PC-3 (cell line): ENCODE results near the gene TAB3. TPM values are rescaled to one million over a fixed set of nuclear protein-coding genes. Genes with fewer than 3 reads are reported as not detected.

Source experiments
- ATAC-seq: fragments of 200-7000 bp; cut with Tn5 transposase; 2 replicates; pipeline ENCODE4 v1.9.1; 2020; ENCODE audit warnings: mild to moderate bottlenecking, moderate library complexity
- BruUV-seq: library from RNA; stranded (reverse); fragments of 400-500 nt; replicated peaks from 2 replicates; lab custom pipeline; 2021; lab: Mats Ljungman, UMichigan
- CTCF ChIA-PET: fragments of 300-600 bp; sonication (Branson Sonifier 250); formaldehyde crosslinking; loops from one replicate; lab custom pipeline; 2022; ENCODE audit warnings: antibody characterized with exemption; lab: Charles Lee
- POLR2A ChIA-PET: fragments of 300-600 bp; sonication (Branson Sonifier 250); formaldehyde crosslinking; loops from one replicate; lab custom pipeline; 2022; ENCODE audit warnings: antibody characterized with exemption; ENCODE audit not compliant: unreplicated experiment; lab: Charles Lee
- DNase-seq: peaks from one replicate; pipeline ENCODE4 v3.0.0-alpha.2; 2015
- H2AFZ ChIP-seq: fragments of 300-600 bp; sonication (generic); 2 replicates; pipeline ENCODE4 v1.6.0; 2016; ENCODE audit warnings: antibody characterized with exemption, low read length
- H3F3A ChIP-seq: fragments of 300-600 bp; sonication (generic); one replicate; pipeline ENCODE4 v1.6.0; 2017; ENCODE audit warnings: antibody characterized with exemption, low read length, control low read depth, mild to moderate bottlenecking; ENCODE audit not compliant: unreplicated experiment
- H3K27ac ChIP-seq: fragments of 300-600 bp; sonication (generic); 2 replicates; pipeline ENCODE4 v1.5.1; 2016; ENCODE audit warnings: mild to moderate bottlenecking, low read length
- H3K27me3 ChIP-seq: fragments of 300-600 bp; sonication (generic); 2 replicates; pipeline ENCODE4 v1.6.1; 2016; ENCODE audit warnings: low read length, mixed read lengths
- H3K36me3 ChIP-seq: fragments of 300-600 bp; sonication (generic); 2 replicates; pipeline ENCODE4 v1.6.1; 2016; ENCODE audit warnings: low read depth, mixed run types, low read length, mixed read lengths
- H3K4me1 ChIP-seq: fragments of 300-600 bp; sonication (generic); 2 replicates; pipeline ENCODE4 v1.5.1; 2016; ENCODE audit warnings: low read length; ENCODE audit not compliant: insufficient read depth
- H3K4me2 ChIP-seq: fragments of 300-600 bp; sonication (generic); 2 replicates; pipeline ENCODE4 v1.6.0; 2016; ENCODE audit warnings: low read length
- H3K4me3 ChIP-seq: fragments of 300-600 bp; sonication (generic); 2 replicates; pipeline ENCODE4 v1.5.1; 2016; ENCODE audit warnings: mild to moderate bottlenecking, low read length, mixed read lengths
- H3K79me2 ChIP-seq: fragments of 300-600 bp; sonication (generic); 2 replicates; pipeline ENCODE4 v1.6.1; 2017; ENCODE audit warnings: low read length, mixed read lengths
- H3K9ac ChIP-seq: fragments of 300-600 bp; sonication (generic); 2 replicates; pipeline ENCODE4 v1.6.0; 2016; ENCODE audit warnings: mild to moderate bottlenecking, low read length
- H3K9me2 ChIP-seq: fragments of 300-600 bp; sonication (generic); replicated peaks from 2 replicates; pipeline ENCODE4 v1.6.1; 2016; ENCODE audit warnings: mixed run types, low read length, mixed read lengths
- H3K9me3 ChIP-seq: fragments of 300-600 bp; sonication (generic); 2 replicates; pipeline ENCODE4 v1.6.1; 2016; ENCODE audit warnings: low read length, mixed read lengths
- H4K20me1 ChIP-seq: fragments of 300-600 bp; sonication (generic); 2 replicates; pipeline ENCODE4 v1.6.1; 2016; ENCODE audit warnings: low read length, mixed read lengths
- CTCF ChIP-seq: fragments of 300-600 bp; sonication (generic); conservative IDR thresholded peaks from 2 replicates; pipeline ENCODE4 v1.5.1; 2017; ENCODE audit warnings: antibody characterized with exemption, low read depth, mild to moderate bottlenecking, low read length
- EZH2 ChIP-seq: fragments of 300-600 bp; sonication (generic); IDR thresholded peaks from one replicate; pipeline ENCODE4 v1.6.1; 2017; ENCODE audit warnings: antibody characterized with exemption, mild to moderate bottlenecking, low read length; ENCODE audit not compliant: unreplicated experiment
- EZH2phosphoT487 ChIP-seq: fragments of 300-600 bp; sonication (generic); IDR thresholded peaks from 2 replicates; pipeline ENCODE4 v1.6.1; 2018; ENCODE audit warnings: mild to moderate bottlenecking, antibody characterized with exemption, low read length, borderline replicate concordance
- intact Hi-C: fragments of 100-400 bp; cut with micrococcal nuclease; formaldehyde crosslinking; loops from 2 replicates; pipeline ENCODE4 v1.9.0; 2023
- total RNA-seq: library from RNA; depleted of rRNA; stranded (reverse); fragments of >200 nt; gene quantifications from 2 replicates; pipeline ENCODE4 v1.2.3, GENCODE V29; 2014

The TAB3 gene
- total RNA-seq, 1 experiment from 2014 or later, result 18.6 TPM

DNA sequence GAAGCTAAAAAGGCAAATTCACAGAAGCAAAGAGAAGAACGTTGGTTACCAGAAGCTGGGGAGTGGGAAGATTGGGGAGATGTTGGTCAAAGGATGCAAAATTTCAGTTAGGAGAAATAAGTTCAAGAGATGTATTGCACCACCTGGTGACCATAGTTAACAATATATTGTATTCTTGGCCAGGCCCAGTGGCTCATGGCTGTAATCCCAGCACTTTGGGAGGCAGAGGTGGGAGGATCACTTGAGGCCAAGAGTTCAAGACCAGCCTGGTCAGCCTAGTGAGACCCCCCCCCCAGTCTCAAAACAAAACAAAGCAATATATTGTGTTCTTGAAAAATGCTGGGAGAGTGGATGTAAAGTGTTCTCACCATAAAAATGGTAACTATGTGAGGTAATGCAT, 67.9 kb downstream of the TAB3 start:
- DNase-seq, result peak; percentile 5
- ATAC-seq, result no peak
- ChIA-PET CTCF (no interaction called here), POLR2A (no interaction called here)
- 0 out of 2 replicates have a peak, but pooled peaks cover 3% of the 10 kb centered on the region for H3K27me3 ChIP-seq
- H3K9me2 ChIP-seq, result no peaks in the 10 kb centered on the region
- H3K9ac ChIP-seq, result no peak overlapping the region
- no peaks in the 10 kb centered on the region for H3K4me1 ChIP-seq
- H3K4me3 ChIP-seq, result no peak overlapping the region
- no peak overlapping the region for H3K27ac ChIP-seq
- no peaks in the 10 kb centered on the region for H3K36me3 ChIP-seq
- H3K9me3 ChIP-seq, result no peaks in the 10 kb centered on the region
- BruUV-seq, result no TSS peak
- H3K4me2 ChIP-seq, result no peak overlapping the region
- TF ChIP-seq EZH2 (no peak), CTCF (peak; percentile 28; the same call in 1 of the 2 replicates), EZH2phosphoT487 (no peak)
- no peaks in the 10 kb centered on the region for H3F3A ChIP-seq
- no peaks in the 10 kb centered on the region for H4K20me1 ChIP-seq
- intact Hi-C loops, result loop anchor here (1.0 to 10.0 kb wide), 3 partner anchors 85 to 186 kb away; no protein-coding TSS in a partner anchor
- H2AFZ ChIP-seq, result no peak overlapping the region
- no peaks in the 10 kb centered on the region for H3K79me2 ChIP-seq

DNA sequence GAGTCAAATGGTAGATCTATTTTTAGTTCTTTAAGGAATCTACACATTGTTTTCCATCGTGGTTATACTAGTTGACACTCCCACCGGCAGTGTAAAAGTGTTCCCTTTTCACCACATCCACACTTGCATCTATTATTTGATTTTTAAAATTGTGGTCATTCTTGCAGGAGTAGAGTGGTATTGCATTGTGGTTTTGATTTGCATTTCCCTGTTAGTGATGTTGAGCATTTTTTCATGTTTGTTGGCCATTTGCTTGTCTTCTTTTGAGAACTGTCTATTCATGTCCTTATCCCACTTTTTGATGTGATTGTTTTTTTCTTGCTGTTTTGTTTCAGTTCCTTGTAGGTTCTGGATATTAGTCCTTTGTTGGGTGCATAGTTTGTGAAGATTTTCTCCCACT, 70.0 kb downstream of the TAB3 start:
- no peak for TF ChIP-seq EZH2
- TF ChIP-seq CTCF, result no peak
- TF ChIP-seq EZH2phosphoT487, result no peak
- no peak for ATAC-seq
- H3K9me2 ChIP-seq, result no peaks in the 10 kb centered on the region
- intact Hi-C loops, result no loop called here
- H3F3A ChIP-seq, result no peaks in the 10 kb centered on the region
- H3K4me1 ChIP-seq, result no peaks in the 10 kb centered on the region
- H3K9me3 ChIP-seq, result no peaks in the 10 kb centered on the region
- H3K27ac ChIP-seq, result no peak overlapping the region
- CTCF ChIA-PET, result no interaction called here
- H3K4me3 ChIP-seq, result no peak overlapping the region
- H4K20me1 ChIP-seq, result no peaks in the 10 kb centered on the region
- no peak overlapping the region for H2AFZ ChIP-seq
- POLR2A ChIA-PET, result no interaction called here
- BruUV-seq, result no TSS peak
- H3K9ac ChIP-seq, result no peak overlapping the region
- DNase-seq, result no peak
- no peaks in the 10 kb centered on the region for H3K36me3 ChIP-seq
- H3K79me2 ChIP-seq, result no peaks in the 10 kb centered on the region
- no peak overlapping the region for H3K4me2 ChIP-seq
- 0 out of 2 replicates have a peak, but pooled peaks cover 3% of the 10 kb centered on the region for H3K27me3 ChIP-seq

DNA sequence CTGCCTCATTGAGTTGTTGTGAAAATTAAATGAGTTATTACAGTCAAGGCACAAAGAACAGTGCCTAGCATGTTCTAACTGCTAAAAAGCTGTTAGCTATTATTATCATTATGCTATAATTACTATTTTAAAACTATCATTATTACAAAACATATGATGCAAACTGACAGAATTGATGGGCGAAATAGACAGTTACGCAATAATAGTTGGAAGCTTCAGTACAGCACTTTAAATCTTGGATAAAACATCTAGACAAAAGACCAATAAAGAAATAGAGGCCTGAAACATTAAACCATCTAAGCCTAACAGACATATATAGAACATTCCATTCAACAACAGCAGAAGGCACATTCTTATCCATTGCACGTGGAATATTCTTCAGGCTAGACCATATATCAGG, 73.0 kb downstream of the TAB3 start:
- TF ChIP-seq EZH2 (no peak), CTCF (no peak), EZH2phosphoT487 (no peak)
- CTCF ChIA-PET, result no interaction called here
- POLR2A ChIA-PET, result no interaction called here

More for the DNA sequence above, 73.0 kb downstream of the TAB3 start:
- Histone ChIP-seq H3K36me3 (no peaks in the 10 kb centered on the region), H3K4me2 (no peak overlapping the region), H2AFZ (no peak overlapping the region), H3K4me1 (no peaks in the 10 kb centered on the region), H3K9ac (no peak overlapping the region), H3K9me2 (no peaks in the 10 kb centered on the region), H4K20me1 (no peaks in the 10 kb centered on the region), H3F3A (no peaks in the 10 kb centered on the region), H3K27me3 (0 out of 2 replicates have a peak, but pooled peaks cover 3% of the 10 kb centered on the region), H3K79me2 (no peaks in the 10 kb centered on the region), H3K4me3 (no peak overlapping the region), H3K9me3 (no peaks in the 10 kb centered on the region), H3K27ac (no peak overlapping the region)
- DNase-seq (no peak), ATAC-seq (no peak)
- intact Hi-C loops, result no loop called here
- BruUV-seq, result no TSS peak
